ENCODE data around the gene TMEM202.

DNA sequence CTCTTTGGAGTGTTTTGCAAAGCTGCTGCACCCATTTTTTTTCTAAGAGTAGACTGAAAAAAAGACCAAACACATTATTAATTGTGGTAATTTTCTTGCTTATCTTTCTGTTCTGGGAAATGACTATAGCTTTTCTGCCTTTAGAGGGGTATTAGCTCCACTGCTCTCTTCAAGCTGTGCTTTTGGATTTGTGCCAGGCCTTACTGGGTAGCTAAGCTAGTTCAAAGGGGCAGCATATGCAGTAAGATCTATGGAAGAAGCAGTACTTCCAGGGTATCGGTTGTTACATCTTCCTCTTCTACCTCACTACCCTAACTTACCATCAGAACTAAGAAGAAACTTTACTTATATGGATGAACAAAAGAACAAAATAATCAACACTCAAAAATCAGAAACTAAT lies 47.3 kb downstream of the TMEM202 start:
- TF ChIP-seq, protein P1, sequence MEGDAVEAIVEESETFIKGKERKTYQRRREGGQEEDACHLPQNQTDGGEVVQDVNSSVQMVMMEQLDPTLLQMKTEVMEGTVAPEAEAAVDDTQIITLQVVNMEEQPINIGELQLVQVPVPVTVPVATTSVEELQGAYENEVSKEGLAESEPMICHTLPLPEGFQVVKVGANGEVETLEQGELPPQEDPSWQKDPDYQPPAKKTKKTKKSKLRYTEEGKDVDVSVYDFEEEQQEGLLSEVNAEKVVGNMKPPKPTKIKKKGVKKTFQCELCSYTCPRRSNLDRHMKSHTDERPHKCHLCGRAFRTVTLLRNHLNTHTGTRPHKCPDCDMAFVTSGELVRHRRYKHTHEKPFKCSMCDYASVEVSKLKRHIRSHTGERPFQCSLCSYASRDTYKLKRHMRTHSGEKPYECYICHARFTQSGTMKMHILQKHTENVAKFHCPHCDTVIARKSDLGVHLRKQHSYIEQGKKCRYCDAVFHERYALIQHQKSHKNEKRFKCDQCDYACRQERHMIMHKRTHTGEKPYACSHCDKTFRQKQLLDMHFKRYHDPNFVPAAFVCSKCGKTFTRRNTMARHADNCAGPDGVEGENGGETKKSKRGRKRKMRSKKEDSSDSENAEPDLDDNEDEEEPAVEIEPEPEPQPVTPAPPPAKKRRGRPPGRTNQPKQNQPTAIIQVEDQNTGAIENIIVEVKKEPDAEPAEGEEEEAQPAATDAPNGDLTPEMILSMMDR (IDR thresholded peaks at IDR 0.05): no peak
- TF ChIP-seq ZFX (IDR thresholded peaks at IDR 0.05; ENCODE audit: borderline replicate concordance): no peak

All from 22Rv1 (cell line).